ENCODE measurements around the gene KRTAP5-6. TPM values are rescaled to one million over a fixed set of nuclear protein-coding genes. Genes with fewer than 3 reads are reported as not detected.

The KRTAP5-6 gene
- total and polyA plus RNA-seq, 10 donors: not detected

- no peak overlapping the region for H3K27ac ChIP-seq
- no peak for DNase-seq
- 76 to 88% (median 80%) methylated on average over 8 to 16 of the region's 16 CpGs for WGBS, 5 donors
- H3K27me3 ChIP-seq (replicated peaks in 1 of 7): peaks cover 0 to 32% (median 4%) of the 10 kb centered on the region in 7 donors
- H3K4me1 ChIP-seq: peaks cover 10 to 29% (median 19%) of the 10 kb centered on the region in 6 donors
- intact Hi-C loops (cut with DNase I; ENCODE audit: low total_unique reads): loop anchor here (5.0 to 10.0 kb wide), 2 partner anchors 40 to 463 kb away; no protein-coding TSS in a partner anchor
- H3K36me3 ChIP-seq: no peaks in the 10 kb centered on the region
- TF ChIP-seq CTCF (IDR thresholded peaks at IDR 0.05 in 8 of 11, conservative IDR thresholded peaks at IDR 0.05 in 3 of 11): no peak
- TF ChIP-seq POLR2A (IDR thresholded peaks at IDR 0.05): no peak
- TF ChIP-seq POLR2AphosphoS5 (IDR thresholded peaks at IDR 0.05): no peak
- H3K4me3 ChIP-seq: no peak overlapping the region
- H3K9me3 ChIP-seq: no peaks in the 10 kb centered on the region
Observed at GRCh38 chr11:1691878-1692707, 4.9 kb upstream of the KRTAP5-6 start.

- intact Hi-C loops (cut with DNase I; ENCODE audit: low total_unique reads): loop anchor here (5.0 to 10.0 kb wide), 2 partner anchors 41 to 462 kb away; no protein-coding TSS in a partner anchor
- whole genome bisulfite sequencing, 5 donors: 42 to 58% (median 50%) methylated on average over 20 of the region's 20 CpGs
Observed at GRCh38 chr11:1692708-1693326, 4.2 kb upstream of the KRTAP5-6 start.

GRCh38 chr11:1693327-1694063 lies 3.5 kb upstream of the KRTAP5-6 start:
- Histone ChIP-seq H3K36me3 (no peaks in the 10 kb centered on the region), H3K27ac (peak overlapping the region in 6 of 8 donors; percentile 17 to 66 (median 48)), H3K4me3 (peak overlapping the region in 4 of 8 donors; percentile 7 to 58 (median 19)), H3K9me3 (no peaks in the 10 kb centered on the region), H3K4me1 (peaks cover 10 to 29% (median 19%) of the 10 kb centered on the region in 6 donors), H3K27me3 (replicated peaks in 1 of 7) (peaks cover 0 to 32% (median 4%) of the 10 kb centered on the region in 7 donors)
- TF ChIP-seq POLR2A (IDR thresholded peaks at IDR 0.05): no peak
- peak; percentile 67 to 96 (median 85) for TF ChIP-seq CTCF (IDR thresholded peaks at IDR 0.05 in 8 of 11, conservative IDR thresholded peaks at IDR 0.05 in 3 of 11)
- peak in 2 of 3 donors; percentile 47 to 62 for TF ChIP-seq POLR2AphosphoS5 (IDR thresholded peaks at IDR 0.05)
- intact Hi-C loops (cut with DNase I; ENCODE audit: low total_unique reads): loop anchor here (2.0 to 10.0 kb wide), 3 partner anchors 41 to 461 kb away; no protein-coding TSS in a partner anchor
- WGBS, 5 donors: 4 to 15% (median 12%) methylated on average over 28 to 37 of the region's 37 CpGs
- peak; percentile 94 for DNase-seq

More at GRCh38 chr11:1692708-1693326, 4.2 kb upstream of the KRTAP5-6 start:
- Histone ChIP-seq H3K27me3 (replicated peaks in 1 of 7) (peaks cover 0 to 32% (median 4%) of the 10 kb centered on the region in 7 donors), H3K36me3 (no peaks in the 10 kb centered on the region), H3K27ac (peak overlapping the region in 1 of 8 donors; percentile 31), H3K4me3 (peak overlapping the region in 3 of 8 donors; percentile 17 to 58 (median 21)), H3K9me3 (no peaks in the 10 kb centered on the region), H3K4me1 (peaks cover 10 to 29% (median 19%) of the 10 kb centered on the region in 6 donors)
- no peak for DNase-seq
- TF ChIP-seq CTCF (IDR thresholded peaks at IDR 0.05 in 8 of 11, conservative IDR thresholded peaks at IDR 0.05 in 3 of 11) (no peak), POLR2AphosphoS5 (IDR thresholded peaks at IDR 0.05) (no peak), POLR2A (IDR thresholded peaks at IDR 0.05) (no peak)

Measured in spleen (tissue), 11 donors.